Nephron (organoid): ENCODE data around the gene NECAB2.

ENCODE experiments used
- H3K27ac Mint-ChIP-seq, 3 experiments: 2 replicates each; pipeline ENCODE4 v1.8.0; 2020; ENCODE audit warnings: mixed read lengths in 3 of 3, mild to moderate bottlenecking in 2 of 3, moderate library complexity in 1 of 3
- H3K27me3 Mint-ChIP-seq: 2 replicates; pipeline ENCODE4 v1.8.0; 2021; ENCODE audit warnings: low read depth, mild to moderate bottlenecking, moderate library complexity, mixed read lengths
- H3K36me3 Mint-ChIP-seq: 2 replicates; pipeline ENCODE4 v1.8.0; 2020; ENCODE audit warnings: low read depth, mixed read lengths
- H3K4me1 Mint-ChIP-seq: 2 replicates; pipeline ENCODE4 v1.8.0; 2020; ENCODE audit warnings: mixed read lengths
- H3K4me3 Mint-ChIP-seq, 3 experiments: 2 replicates each; pipeline ENCODE4 v1.8.0; 2020; ENCODE audit warnings: mild to moderate bottlenecking in 3 of 3, mixed read lengths in 3 of 3, moderate library complexity in 2 of 3
- H3K9me3 Mint-ChIP-seq: 2 replicates; pipeline ENCODE4 v1.8.0; 2020; ENCODE audit warnings: mixed read lengths
- TF ChIP-seq, protein P1 (sequence below), 3 experiments: fragments of 200-600 bp; sonication (generic); IDR thresholded peaks; one replicate each; pipeline ENCODE4 v1.5.0; 2021; ENCODE audit warnings: antibody characterized with exemption in 3 of 3; ENCODE audit not compliant: unreplicated experiment in 3 of 3

NECAB2 gene

DNA sequence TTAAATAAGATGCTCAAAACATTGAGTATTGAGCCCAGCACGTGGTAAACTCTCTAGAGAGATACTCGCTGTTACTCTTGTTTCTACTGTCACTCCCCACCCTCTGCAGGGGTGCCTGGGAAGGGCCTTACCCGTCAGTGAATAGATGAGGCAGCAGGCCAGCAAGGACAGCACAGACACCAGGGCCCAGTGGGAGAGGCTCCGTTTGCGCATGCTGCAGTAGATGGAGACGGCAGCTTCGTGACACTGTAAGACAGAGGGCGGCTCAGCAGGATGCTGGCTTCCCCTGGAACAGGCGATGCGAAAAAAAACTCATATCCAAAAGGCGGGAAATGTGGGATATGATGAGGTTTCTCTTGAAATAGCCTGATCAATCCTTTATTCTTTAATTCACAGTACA, 54.6 kb downstream of the NECAB2 start:
- TF ChIP-seq, protein P1, sequence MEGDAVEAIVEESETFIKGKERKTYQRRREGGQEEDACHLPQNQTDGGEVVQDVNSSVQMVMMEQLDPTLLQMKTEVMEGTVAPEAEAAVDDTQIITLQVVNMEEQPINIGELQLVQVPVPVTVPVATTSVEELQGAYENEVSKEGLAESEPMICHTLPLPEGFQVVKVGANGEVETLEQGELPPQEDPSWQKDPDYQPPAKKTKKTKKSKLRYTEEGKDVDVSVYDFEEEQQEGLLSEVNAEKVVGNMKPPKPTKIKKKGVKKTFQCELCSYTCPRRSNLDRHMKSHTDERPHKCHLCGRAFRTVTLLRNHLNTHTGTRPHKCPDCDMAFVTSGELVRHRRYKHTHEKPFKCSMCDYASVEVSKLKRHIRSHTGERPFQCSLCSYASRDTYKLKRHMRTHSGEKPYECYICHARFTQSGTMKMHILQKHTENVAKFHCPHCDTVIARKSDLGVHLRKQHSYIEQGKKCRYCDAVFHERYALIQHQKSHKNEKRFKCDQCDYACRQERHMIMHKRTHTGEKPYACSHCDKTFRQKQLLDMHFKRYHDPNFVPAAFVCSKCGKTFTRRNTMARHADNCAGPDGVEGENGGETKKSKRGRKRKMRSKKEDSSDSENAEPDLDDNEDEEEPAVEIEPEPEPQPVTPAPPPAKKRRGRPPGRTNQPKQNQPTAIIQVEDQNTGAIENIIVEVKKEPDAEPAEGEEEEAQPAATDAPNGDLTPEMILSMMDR (IDR thresholded peaks at IDR 0.05; ENCODE audit: unreplicated experiment in 3 of 3): no peak
- Mint-ChIP-seq H3K4me1 (peaks cover 2% of the 10 kb centered on the region), H3K9me3 (peaks cover 32% of the 10 kb centered on the region), H3K4me3 (no peak overlapping the region), H3K27ac (no peak overlapping the region), H3K27me3 (peaks cover 23% of the 10 kb centered on the region), H3K36me3 (peaks cover 5% of the 10 kb centered on the region)

DNA sequence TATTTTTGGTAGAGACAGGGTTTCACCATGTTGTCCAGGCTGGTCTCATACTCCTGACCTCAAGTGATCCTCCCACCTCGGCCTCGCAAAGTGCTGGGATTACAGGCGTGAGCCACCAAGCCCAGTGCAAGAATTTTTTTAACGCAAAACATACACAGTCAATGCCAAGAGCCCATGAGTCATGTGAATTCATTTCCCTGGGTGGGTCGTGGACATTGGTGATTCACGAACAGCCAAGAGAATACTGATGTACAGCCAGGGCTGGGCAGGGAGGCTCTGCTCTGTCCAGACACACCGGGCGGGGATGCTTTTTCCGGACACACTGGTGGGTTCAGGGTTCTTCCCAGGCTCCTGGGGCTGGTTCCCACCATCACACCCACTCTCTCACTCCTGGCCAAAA, 56.8 kb downstream of the NECAB2 start:
- TF ChIP-seq, protein P1 (IDR thresholded peaks at IDR 0.05; ENCODE audit: unreplicated experiment in 3 of 3): no peak
- no peak overlapping the region for H3K27ac Mint-ChIP-seq
- peaks cover 20% of the 10 kb centered on the region for H3K9me3 Mint-ChIP-seq
- peaks cover 5% of the 10 kb centered on the region for H3K36me3 Mint-ChIP-seq
- H3K27me3 Mint-ChIP-seq: peaks cover 11% of the 10 kb centered on the region
- no peak overlapping the region for H3K4me3 Mint-ChIP-seq
- H3K4me1 Mint-ChIP-seq: peaks cover 7% of the 10 kb centered on the region

DNA sequence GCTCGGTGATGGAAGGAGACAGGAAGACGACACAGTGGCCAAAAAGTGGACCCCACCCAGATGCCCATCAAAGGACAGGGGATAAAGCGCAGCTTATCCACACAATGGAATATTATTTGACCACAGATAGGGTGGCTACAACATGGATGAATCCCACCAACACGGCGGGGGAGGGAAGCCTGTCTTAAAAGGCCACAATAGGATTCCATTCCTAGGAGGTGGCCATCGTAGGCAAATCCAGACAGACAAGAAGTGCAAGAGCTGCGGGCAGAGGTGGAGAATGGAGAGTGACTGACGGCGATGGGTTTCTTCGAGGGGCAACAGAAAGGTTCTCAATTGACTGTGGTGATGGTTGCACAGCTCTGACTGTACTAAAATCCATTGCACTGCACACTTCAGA, 58.6 kb downstream of the NECAB2 start:
- Mint-ChIP-seq H3K9me3 (peaks cover 8% of the 10 kb centered on the region), H3K36me3 (peaks cover 1% of the 10 kb centered on the region), H3K4me3 (no peak overlapping the region), H3K27ac (no peak overlapping the region), H3K27me3 (peaks cover 14% of the 10 kb centered on the region), H3K4me1 (peaks cover 7% of the 10 kb centered on the region)
- TF ChIP-seq, protein P1 (IDR thresholded peaks at IDR 0.05; ENCODE audit: unreplicated experiment in 3 of 3): no peak

DNA sequence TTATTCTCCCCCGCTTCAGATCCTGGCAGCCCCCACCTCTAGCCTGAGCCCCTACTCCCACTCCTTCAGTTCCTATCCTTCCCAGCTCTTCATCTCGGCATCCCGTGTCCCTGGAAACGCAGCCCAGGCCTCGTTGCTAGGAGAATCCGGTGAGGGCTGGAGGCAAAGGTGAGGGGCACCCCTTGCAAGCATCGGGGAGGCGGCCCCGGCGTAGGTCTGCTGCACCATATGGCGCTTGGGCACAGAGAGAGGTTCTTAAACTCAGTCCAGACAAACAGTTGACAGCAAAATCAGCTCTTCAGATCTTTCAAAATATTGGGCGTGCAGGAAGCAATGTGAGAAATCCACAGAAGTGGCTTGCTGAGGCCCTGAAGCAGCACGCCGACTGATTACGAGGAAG, 59.6 kb downstream of the NECAB2 start:
- Mint-ChIP-seq H3K36me3 (no peaks in the 10 kb centered on the region), H3K27ac (peak overlapping the region in 1 of 3 experiments; percentile 6), H3K4me1 (peaks cover 7% of the 10 kb centered on the region), H3K4me3 (no peak overlapping the region), H3K9me3 (no peaks in the 10 kb centered on the region), H3K27me3 (peaks cover 13% of the 10 kb centered on the region)
- TF ChIP-seq, protein P1 (IDR thresholded peaks at IDR 0.05; ENCODE audit: unreplicated experiment in 3 of 3): no peak

DNA sequence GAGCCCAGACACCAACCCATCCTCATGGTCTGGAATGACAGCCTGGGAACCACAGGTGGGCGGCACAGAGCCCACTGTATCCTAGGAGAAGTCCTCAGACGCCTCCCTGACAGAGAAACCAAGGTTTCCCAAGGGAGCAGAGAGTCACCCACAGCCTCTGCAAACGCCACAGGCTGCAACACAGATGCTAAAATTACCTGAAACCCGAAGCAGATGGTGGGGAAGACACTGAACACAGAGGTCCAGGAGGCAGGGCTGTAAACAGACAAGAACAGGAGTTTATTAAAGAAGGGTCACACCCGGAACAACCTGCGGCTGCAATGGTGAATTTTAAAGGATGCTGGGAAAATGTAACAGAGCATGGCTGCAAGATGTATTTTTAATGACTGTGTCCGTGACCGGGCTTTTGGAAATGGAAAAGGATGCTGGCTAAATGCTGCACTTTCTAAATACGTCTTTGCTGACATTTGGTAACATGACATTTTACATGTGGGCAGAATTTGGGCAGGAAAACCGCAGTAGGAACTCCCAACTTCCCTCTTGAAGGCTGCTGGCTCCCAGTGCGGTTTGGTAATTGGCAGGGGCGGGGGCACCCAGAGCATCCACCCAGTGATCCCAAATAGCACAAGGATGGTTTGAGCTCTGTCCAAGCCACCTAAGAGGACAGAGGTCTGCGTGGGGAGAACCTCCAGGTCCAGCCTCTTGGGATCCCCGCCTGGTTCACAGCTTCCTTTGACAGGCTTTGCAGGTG, 61.4 kb downstream of the NECAB2 start:
- Mint-ChIP-seq H3K9me3 (no peaks in the 10 kb centered on the region), H3K36me3 (no peaks in the 10 kb centered on the region), H3K4me3 (no peak overlapping the region), H3K4me1 (peaks cover 7% of the 10 kb centered on the region), H3K27ac (no peak overlapping the region), H3K27me3 (peaks cover 10% of the 10 kb centered on the region)
- TF ChIP-seq, protein P1 (IDR thresholded peaks at IDR 0.05; ENCODE audit: unreplicated experiment in 3 of 3): no peak

DNA sequence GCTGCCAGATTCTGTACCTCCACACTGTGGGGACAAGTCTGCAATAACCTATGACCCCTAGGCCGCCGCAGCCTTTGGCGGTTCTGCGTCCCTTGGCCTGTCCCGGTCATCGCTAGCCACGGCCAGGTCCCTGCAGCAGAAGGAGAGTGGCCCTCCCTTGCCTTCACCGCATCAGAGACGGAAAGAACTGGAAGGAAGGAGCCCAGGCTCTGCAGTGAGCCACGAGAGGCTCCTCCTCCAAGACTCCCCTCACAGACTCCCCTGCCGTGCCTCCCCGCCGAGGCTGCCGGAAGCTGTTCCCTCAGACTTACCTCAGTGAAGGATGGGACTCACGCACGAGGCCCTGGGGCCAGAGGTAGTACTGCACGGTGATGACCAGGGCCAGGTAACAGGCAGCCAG, 63.5 kb downstream of the NECAB2 start:
- Mint-ChIP-seq H3K9me3 (peaks cover 3% of the 10 kb centered on the region), H3K27me3 (peaks cover 10% of the 10 kb centered on the region)

More for the DNA sequence above, 63.5 kb downstream of the NECAB2 start:
- TF ChIP-seq, protein P1 (IDR thresholded peaks at IDR 0.05; ENCODE audit: unreplicated experiment in 3 of 3): no peak
- Mint-ChIP-seq H3K4me1 (peaks cover 7% of the 10 kb centered on the region), H3K36me3 (no peaks in the 10 kb centered on the region), H3K27ac (no peak overlapping the region), H3K4me3 (no peak overlapping the region)
